Mesangial cell (primary cell): Measurements from ENCODE around the gene CSKMT. TPM values are rescaled to one million over a fixed set of nuclear protein-coding genes. Genes with fewer than 3 reads are reported as not detected.

Experiments used
- total RNA-seq: library from RNA; depleted of rRNA; stranded (reverse); fragments of >200 nt; gene quantifications from 2 replicates; pipeline ENCODE4 v1.2.3, GENCODE V29; 2015

Gene CSKMT, protein sequence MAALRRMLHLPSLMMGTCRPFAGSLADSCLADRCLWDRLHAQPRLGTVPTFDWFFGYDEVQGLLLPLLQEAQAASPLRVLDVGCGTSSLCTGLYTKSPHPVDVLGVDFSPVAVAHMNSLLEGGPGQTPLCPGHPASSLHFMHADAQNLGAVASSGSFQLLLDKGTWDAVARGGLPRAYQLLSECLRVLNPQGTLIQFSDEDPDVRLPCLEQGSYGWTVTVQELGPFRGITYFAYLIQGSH
- total RNA-seq, result 4.9 and 6.3 TPM in 2 replicates

DNA sequence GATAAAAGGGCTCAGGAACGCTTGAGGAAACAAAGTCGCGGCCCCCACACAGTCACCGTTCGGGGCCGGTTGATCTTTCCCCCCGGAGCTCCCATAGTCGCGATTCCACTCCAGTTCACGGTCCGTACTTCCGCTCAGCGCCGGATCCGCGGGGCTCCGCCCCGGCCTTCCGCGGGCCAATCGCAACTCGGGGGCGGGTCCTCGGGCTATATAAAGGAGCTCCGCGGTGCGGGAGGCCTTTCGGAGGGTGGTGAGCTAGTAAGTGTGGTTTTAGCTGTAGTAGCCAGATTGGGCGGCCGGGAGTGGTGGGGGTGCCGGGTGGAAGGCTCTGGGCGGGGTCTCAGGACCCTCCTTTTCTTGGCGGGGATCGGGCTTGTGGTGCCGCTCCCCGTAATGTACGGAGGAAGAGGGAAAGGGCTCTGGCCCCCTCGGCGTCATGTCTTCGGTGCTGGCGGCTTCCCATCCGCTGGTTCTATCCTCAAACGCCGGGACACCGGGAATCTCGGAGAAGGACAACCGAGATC, at the start of gene CSKMT, which contains the start of gene C11orf98:
CSKMT (plus strand) TSS at position 238 of the 524 bp plus-strand sequence. CDS start 568 bp downstream, outside the sequence.
C11orf98 (minus strand) TSS at position 136 of the 524 bp plus-strand sequence; CDS start at position 95, 41 bp downstream.

DNA sequence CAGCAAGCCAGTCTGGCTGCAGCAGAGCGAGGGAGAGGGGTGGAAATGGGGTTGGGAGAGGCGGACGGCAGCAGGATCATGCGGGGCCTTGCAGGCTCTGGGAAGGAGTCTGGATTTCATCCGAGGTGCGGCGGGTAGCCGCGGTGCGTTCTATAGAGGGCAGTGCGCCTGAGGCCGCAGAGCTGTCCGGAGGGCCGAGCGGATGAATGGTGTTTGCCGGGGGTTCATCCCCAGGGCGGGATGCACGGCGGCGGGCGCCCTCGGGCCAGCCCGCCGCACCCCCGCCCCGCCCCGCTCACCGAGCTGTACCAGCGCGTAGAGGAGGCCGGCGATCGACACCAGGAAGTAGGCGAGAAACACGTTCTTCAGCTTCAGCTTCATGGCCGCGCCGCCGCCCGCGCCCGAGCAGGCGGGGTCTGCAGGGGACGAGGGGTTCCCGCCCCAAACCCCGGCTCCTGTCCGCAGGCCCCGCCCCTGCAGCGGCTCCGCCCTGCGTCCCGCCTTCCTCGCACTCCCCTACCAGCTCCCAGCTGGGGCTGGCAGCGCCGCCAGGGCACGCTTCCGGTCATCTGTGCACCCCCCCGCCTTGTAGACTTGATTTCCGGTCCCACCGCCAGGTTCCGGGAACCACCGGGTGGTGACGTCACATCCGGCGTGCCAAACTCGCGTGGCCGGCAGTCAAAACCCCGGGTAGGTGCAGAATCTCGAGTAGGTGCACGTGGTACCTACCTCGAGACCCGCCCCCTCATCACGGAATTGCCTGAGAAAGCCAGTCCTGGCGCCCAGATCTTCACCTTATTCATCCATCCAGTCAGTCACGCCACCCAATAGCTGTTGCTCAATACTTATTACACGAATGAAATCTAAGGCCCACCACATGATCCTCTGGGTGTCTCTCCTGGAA, 43.3 kb upstream of the CSKMT start, which contains the start of gene B3GAT3:
B3GAT3 (minus strand) TSS at position 420 of the 904 bp plus-strand sequence; CDS start at position 381, 39 bp downstream.

DNA sequence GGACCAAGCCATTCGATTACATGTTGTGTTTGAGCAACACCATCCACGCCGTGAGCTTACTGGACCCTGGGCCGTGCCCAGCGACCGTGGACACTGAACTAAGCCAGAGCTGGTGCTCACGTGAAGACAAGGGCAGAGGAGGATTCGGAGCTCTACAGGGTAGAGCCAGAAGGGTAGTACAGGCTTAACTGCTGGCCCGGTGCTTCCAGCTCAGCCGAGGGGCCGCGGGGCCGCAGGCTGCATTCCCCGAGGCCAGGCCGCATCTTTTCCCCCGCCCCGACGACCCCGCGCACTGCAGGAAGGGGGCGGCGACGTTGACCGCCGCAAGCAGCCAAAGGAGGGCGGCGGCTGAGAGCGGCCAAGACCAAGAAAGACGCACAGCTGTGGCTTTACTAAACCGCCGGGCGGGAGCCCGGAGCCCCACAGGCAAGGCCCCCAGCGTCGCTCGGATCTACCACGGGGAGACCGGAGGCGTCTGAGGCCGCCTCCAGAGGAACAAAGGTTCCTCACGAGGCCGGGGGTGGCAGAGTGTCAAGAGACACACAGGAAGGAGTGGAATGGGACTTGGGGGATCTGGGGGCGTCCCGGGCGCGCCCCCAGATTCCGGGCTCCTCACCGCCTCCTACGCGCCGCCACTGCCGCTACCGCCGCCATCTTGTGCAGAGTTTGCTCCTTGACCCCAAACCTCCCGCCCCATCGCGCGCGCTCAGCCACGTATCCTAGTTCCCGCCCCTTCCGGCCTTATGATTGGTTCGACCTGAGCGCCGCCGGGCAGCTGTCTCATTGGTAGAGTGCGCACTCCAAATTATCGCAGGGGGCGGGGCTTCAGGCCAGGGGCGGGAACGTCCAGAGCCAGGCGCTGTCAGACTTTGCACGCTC, 18.9 kb upstream of the CSKMT start, which contains the start of gene GANAB:
GANAB (minus strand) TSS at position 668 of the 879 bp plus-strand sequence; CDS start at position 654, 14 bp downstream.

DNA sequence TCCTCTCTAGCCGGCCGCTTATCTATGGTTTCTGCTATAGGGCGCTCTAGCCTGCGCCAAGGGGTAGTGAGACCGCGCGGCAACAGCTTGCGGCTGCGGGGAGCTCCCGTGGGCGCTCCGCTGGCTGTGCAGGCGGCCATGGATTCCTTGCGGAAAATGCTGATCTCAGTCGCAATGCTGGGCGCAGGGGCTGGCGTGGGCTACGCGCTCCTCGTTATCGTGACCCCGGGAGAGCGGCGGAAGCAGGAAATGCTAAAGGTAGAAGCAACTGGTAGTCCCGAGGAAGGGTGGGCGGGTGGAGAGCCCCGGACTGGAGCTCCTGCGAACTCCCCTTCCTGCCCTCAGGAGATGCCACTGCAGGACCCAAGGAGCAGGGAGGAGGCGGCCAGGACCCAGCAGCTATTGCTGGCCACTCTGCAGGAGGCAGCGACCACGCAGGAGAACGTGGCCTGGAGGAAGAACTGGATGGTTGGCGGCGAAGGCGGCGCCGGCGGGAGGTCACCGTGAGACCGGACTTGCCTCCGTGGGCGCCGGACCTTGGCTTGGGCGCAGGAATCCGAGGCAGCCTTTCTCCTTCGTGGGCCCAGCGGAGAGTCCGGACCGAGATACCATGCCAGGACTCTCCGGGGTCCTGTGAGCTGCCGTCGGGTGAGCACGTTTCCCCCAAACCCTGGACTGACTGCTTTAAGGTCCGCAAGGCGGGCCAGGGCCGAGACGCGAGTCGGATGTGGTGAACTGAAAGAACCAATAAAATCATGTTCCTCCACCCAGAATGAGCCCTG, 6.7 kb downstream of the CSKMT start, which contains the start of the genes LBHD1 and UQCC3:
LBHD1 (minus strand) TSS at position 660 of the 782 bp plus-strand sequence. CDS start 2,236 bp downstream, outside the sequence.
UQCC3 (plus strand) TSS at position 66 of the 782 bp plus-strand sequence; CDS start at position 139, 73 bp downstream.

DNA sequence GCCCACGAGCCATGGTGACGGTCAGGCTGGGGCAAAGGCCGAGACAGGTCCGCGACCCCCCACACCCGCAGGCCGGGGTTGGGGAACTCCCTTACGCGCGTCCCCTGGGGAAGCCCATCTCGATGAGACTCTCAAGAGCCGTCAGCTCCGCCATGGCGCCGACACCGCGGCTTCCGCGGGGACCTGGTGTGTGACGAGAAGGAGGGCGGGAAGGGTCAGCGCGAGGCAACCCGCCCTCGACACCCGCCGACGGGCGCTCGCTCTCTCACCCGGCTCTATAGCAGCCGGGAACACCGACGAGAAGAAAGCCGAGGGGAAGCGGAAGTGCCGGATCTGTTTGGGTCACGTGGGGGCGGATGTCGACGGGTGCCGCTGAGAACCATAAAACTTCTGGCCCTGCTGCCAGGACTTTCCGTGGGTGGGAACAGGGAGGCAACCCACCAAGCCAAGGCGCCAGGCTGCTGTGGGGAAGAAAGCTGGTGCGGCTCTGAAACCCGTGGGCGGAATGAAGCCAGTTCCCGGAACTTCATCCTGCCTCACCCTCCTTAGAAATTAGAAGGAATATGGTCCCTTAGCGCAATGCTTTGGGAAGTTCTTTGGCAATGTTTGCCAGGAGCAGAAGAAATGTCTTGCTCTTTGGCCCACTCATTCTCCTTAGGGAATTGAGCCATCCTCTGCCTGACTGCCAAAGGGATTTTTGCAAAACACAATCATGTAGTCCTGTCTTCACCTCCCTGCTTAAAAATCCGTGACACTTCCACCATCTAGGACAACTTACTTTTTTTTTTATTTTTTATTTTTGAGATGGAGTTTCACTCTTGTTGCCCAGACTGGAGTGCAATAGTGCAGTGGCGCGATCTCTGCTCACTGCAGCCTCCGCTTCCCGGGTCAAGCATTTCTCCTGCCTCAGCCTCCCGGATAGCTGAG, 13.9 kb downstream of the CSKMT start, which contains the start of gene UBXN1:
UBXN1 (minus strand) TSS at position 304 of the 927 bp plus-strand sequence; CDS start at position 154, 150 bp downstream.

DNA sequence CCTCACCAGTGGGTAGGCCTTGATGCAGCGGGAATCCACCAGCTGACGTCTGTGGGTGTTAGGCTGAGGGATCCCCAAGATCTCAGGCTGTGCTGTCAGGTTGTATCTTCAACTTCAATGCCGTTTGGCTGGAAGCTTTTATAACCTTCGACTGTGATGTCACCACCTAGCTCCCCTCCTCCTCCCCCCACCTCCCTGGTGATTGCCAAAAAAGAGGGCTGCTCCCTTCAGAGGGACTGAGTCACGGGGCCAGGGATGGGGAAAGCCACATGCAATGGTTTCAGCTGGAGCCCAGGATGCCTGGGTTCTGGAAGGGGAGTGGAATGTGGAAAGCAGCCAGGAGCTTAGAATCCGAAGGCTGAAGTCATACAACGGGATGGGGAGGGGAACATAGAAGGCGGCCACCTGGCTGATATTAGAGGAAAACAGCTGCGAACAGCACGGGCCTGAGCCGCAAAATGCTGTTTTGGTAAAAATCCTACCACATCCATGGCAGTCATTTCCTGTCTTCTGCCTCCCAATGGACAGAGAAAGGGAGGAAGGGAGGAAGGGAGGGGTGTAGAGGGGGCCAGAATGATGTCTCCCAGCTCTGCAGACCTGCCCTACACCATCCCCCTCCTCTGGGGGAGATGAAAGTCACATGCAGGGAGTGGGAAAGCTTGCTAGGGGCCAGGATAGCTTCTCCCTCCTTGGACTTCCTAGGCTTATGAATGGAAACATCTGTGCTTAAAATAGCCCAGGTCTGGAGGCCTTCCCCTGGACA, 24.5 kb downstream of the CSKMT start, which contains the start of gene LRRN4CL:
LRRN4CL (minus strand) TSS at position 110 of the 763 bp plus-strand sequence. CDS start 1,022 bp downstream, outside the sequence.

DNA sequence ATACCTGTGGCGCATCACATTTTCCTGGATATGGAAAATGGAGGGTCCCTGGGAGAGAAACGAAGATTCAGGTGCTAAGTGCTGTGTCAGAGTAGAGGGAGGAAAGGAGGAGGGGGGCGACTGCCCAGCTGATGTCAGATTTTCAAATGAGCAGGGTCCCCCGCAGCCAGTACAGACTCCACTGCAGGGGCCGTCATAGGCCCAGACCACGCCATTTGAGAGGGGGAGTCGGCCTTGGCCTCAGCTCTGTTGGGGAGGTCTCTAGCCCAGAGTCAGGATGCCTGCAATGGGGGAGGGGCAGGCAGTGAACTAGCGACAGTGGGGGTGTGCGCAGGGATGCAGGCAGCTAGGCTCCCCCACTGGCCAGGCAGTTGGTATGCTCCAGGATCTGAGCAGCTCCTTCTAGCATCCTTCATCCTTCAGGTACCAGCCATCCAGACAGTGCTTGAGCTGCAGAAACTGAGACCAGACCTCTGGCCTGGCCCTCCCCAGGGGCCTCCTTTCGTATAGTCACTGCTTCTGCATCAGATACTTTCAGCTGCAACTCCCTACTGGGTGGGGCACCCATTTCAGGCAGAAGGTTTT, 42.3 kb downstream of the CSKMT start, which contains the start of the genes BSCL2 and GNG3:
BSCL2 (minus strand) TSS at position 148 of the 585 bp plus-strand sequence. CDS start 229 bp downstream, outside the sequence.
GNG3 (plus strand) TSS at position 400 of the 585 bp plus-strand sequence. CDS start 620 bp downstream, outside the sequence.

Other genes starting within 250 kb of the CSKMT start
- gene SCGB1A1, start 246.3 kb upstream of the CSKMT start, total RNA-seq, result not detected in 2 replicates
- 374 and 612 TPM in 2 replicates for gene AHNAK, start 118.5 kb upstream of the CSKMT start, total RNA-seq
- gene EEF1G, start 91.4 kb upstream of the CSKMT start, total RNA-seq, result 1,289 and 1,470 TPM in 2 replicates
- 6.8 and 14.1 TPM in 2 replicates for gene TUT1, start 73.8 kb upstream of the CSKMT start, total RNA-seq
- gene MTA2, start 63.4 kb upstream of the CSKMT start, total RNA-seq, result 88.7 and 132 TPM in 2 replicates
- gene EML3, start 52.5 kb upstream of the CSKMT start, total RNA-seq, result 24.4 and 37.3 TPM in 2 replicates
- 1.1 and 5.7 TPM in 2 replicates for gene ROM1, start 52.1 kb upstream of the CSKMT start, total RNA-seq
- 55.9 and 75.9 TPM in 2 replicates for gene B3GAT3, start 43.3 kb upstream of the CSKMT start, total RNA-seq
- 213 and 293 TPM in 2 replicates for gene GANAB, start 18.7 kb upstream of the CSKMT start, total RNA-seq
- 26.9 and 30.3 TPM in 2 replicates for gene INTS5, start 12.0 kb upstream of the CSKMT start, total RNA-seq
- 46.0 and 120 TPM in 2 replicates for gene C11orf98, start 102 bp upstream of the CSKMT start, total RNA-seq
- 8.1 and 16.0 TPM in 2 replicates for gene UQCC3, start 6.4 kb downstream of the CSKMT start, total RNA-seq
- 4.1 and 6.0 TPM in 2 replicates for gene LBHD1, start 7.0 kb downstream of the CSKMT start, total RNA-seq
- 130 and 271 TPM in 2 replicates for gene UBXN1, start 13.8 kb downstream of the CSKMT start, total RNA-seq
- 0.16 and 0.38 TPM in 2 replicates for gene LRRN4CL, start 24.2 kb downstream of the CSKMT start, total RNA-seq
- gene BSCL2, start 42.1 kb downstream of the CSKMT start, total RNA-seq, result 38.5 and 73.0 TPM in 2 replicates
- not detected in 2 replicates for gene GNG3, start 42.4 kb downstream of the CSKMT start, total RNA-seq
- 12.0 and 14.0 TPM in 2 replicates for gene HNRNPUL2, start 62.1 kb downstream of the CSKMT start, total RNA-seq
- gene TTC9C, start 63.2 kb downstream of the CSKMT start, total RNA-seq, result 32.1 and 37.5 TPM in 2 replicates
- gene ZBTB3, start 88.8 kb downstream of the CSKMT start, total RNA-seq, result 8.5 and 17.1 TPM in 2 replicates
- gene POLR2G, start 96.3 kb downstream of the CSKMT start, total RNA-seq, result 110 and 131 TPM in 2 replicates
- 20.4 TPM in 2 replicates for gene TAF6L, start 106.1 kb downstream of the CSKMT start, total RNA-seq
- gene TMEM179B, start 122.1 kb downstream of the CSKMT start, total RNA-seq, result 63.1 and 78.8 TPM in 2 replicates
- 27.4 and 38.3 TPM in 2 replicates for gene TMEM223, start 126.7 kb downstream of the CSKMT start, total RNA-seq
- 25.4 and 30.7 TPM in 2 replicates for gene NXF1, start 140.1 kb downstream of the CSKMT start, total RNA-seq
- 28.8 and 36.9 TPM in 2 replicates for gene STX5, start 166.7 kb downstream of the CSKMT start, total RNA-seq
- gene TEX54, start 167.5 kb downstream of the CSKMT start, total RNA-seq, result not detected in 2 replicates
- gene WDR74, start 174.3 kb downstream of the CSKMT start, total RNA-seq, result 46.3 and 77.6 TPM in 2 replicates
- 188 and 230 TPM in 2 replicates for gene SLC3A2, start 215.6 kb downstream of the CSKMT start, total RNA-seq